ENCODE results near the gene HECW1.

HECW1 gene

DNA sequence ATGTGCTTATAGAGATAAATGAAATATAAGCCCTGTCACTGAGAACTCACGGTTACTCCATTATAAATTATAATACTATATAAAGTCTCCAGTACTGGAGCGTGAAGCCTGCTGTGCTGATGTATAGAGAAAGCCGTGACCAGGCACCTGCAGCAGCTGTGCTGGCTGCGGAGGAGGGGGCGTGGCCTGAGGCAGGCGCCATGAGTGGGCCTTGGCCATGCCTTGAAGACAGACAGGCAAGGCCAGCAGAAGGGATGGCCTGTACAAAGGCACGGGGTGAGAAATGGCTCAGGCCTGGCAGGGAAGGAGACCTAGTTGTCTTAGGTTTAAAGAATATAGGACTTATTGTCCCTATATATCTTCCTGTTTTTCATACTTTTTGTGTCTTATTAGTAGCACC is 251.9 kb downstream of the HECW1 start:
- no peak for DNase-seq (ENCODE audit: low read depth, low spot score)

DNA sequence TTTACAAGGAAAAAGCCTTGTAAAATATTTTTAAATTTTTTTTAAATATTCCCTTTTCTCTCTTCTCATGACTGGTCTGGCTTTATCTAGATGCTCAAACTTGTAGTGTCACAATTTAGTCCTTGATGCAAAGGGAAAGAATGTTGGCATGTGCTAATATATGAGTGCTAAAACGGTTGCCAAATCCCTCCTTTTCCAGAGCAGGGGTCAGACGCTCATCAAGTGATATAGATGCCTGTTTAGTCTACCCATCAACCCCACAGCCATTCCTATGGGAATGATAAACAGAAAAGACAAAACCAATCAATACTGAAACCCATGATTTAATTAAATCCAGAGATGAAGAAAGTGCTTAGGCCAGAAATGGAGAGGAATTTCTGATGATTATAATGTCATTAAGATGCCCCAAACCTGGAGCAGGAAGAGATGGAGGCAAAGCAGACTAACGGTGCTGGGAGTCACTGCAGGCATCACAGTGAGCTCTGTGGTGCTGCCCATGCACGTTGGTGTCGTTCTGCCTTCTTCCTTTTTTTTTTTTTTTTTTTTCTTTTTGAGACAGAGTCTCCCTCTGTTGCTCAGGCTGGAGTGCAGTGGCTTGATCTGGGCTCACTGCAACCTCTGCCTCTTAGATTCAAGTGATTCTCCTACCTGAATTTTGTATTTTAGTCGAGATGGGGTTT is 260.4 kb downstream of the HECW1 start:
- no peak for DNase-seq (ENCODE audit: low read depth, low spot score)

DNA sequence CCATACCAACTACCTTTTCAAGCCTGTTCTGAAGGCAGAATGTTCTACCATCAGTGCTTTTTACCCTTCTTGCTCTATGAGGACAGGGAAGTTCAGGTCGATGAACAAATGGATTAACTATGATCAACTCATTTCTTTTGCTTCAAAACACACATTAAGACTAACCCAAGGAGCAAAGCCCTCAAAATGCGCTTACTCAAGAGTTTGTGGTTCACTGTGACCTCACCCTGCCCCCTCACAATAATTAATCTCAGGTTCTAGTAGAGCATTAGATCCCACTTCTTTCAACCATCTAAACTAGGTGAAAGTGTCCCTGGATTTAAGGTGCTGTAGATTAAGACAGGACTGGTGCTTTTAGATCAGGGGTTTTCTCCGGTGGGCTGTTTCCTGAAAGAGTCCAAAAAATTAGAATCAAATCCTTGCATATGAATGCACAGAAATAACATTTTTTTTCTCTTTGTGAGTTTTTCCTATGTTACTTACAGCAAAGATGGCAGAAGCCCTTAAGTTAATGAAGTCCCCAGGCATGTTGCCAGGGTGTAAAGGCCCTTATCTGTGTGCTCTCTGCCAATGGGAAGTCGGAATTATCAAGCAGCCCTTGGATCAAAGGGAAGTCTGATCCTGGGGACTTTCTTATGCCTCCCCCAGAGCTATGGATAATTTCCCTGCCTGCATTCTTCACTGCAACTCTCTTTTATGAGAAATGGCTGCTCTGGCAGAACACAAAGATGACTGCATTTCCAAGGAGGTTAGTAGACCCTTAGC is 264.9 kb downstream of the HECW1 start:
- no peak for DNase-seq (ENCODE audit: low read depth, low spot score)

DNA sequence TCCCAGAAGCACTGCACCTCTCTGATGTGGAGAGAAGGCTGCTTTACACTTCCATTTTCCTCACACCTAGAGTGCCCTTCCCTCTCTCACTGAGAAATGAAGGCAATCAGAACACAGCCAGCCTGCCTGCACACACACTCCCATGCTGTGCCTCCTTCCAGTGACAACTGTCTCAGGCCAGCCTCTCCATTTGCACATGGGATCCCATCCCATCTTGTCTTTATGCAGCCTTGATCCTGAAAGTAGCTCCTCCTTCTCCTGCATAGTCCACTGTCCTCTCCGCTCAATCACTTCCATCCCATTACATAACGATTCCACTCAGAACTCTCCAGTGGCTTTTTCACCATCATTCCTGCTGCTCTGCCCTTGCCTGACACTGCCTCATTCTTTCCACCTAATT is 266.8 kb downstream of the HECW1 start:
- no peak for DNase-seq (ENCODE audit: low read depth, low spot score)

DNA sequence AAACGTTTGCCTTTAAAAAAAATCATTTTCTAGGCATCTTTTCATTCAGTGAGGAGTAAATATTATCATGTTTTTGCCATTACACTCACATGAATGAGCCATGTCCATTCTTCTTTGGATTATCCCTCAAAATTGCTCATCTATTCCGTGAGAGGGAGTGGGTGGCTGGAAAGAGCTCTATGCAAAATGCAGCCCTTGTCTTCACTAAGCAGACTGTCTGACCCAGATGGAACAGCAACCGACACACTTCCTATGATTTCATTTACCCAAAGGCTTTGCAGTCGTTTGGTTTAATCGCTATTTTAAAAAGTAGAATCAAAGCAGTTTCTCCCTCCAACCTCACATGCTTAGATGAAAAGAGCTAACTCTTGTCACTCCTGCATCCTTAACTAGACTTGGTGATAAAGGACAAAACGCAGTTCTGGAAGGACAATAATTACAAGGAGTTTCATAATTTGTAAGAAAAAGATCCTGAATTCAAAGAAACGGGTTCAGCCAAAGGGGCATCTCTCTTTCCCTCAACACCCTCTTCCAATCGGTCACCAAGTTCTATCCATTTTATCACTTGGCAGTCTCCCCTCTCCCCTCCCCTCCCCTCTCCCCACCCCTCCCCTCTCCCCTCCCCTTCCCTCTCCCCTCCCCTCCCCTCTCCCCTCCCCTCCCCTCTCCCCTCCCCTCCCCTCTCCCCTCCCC is 272.3 kb downstream of the HECW1 start:
- no peak for DNase-seq (ENCODE audit: low read depth, low spot score)

DNA sequence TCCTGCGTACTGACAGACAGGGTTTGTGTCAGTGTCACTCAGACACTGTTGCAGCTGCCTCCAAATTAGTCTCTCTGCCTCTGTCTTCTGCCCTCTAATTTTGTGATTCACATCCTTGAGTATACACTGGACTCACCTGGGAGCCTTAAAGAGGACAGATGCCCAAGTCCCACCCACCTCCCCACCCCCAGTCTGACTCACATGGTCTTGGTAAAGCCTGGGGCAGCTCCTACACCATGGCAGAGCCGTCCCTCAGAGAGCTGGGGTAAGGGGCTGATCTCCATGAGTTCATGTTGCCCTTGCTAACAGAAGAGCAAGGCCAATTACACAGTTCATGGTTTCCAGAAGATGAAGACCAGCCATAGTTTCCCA is 272.8 kb downstream of the HECW1 start:
- DNase-seq (ENCODE audit: low read depth, low spot score) = no peak

DNA sequence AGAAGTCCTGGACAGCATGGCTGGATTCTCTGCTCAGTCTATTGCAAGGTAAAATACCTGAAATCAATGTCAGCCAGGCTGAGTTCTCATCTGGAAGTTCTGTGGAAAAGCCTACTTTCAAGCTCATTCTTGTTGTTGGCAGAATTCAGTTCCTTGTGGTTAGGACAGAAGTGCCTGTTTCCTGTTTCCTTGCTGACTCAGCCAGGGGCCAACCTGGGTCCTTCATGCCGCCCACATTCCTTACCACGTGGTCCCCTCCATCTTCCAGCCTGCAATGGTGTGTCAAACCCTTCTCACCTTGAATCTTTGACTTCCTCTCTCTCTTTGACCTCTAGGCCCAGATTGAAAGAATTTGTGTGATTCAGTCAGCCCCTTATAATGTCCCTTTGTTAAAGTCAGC is 273.4 kb downstream of the HECW1 start:
- no peak for DNase-seq (ENCODE audit: low read depth, low spot score)

DNA sequence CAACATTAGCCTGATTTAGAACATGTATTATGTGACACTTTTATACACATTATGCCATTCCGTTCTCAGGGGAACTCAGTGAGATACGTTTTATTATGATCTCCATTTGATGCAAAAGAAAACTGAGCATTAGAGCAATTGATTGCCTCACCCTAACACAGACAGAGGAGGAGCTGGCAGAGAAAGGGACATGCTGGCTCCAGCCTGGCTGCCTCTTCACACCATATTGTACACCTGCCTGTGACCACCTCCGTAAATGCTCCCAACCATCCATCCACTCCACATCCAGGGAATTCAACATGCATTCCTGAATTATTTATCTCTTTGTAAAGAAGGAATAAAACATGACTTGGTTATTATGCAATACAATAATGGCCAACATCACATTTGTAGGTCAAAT is 275.5 kb downstream of the HECW1 start:
- no peak for DNase-seq (ENCODE audit: low read depth, low spot score)

DNA sequence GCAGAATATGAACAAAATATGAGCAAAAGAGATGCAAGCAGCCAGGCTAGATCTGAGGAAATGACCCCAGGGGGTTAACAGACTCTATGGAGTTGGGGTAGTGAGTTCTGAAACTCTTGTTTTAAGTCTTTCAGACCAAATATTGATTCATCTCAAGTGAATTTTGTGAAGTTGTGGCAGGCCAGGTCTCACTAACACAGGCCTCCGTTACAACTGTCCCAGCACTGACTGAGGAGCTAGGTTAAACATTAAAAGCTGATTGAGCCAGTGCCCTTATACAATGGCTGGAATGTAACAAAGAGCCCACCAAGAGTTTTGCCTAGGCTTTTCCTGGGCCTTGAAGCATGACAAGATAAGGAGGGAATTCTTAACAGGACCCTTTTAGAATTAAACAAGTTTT is 278.1 kb downstream of the HECW1 start:
- DNase-seq (ENCODE audit: low read depth, low spot score) = no peak

DNA sequence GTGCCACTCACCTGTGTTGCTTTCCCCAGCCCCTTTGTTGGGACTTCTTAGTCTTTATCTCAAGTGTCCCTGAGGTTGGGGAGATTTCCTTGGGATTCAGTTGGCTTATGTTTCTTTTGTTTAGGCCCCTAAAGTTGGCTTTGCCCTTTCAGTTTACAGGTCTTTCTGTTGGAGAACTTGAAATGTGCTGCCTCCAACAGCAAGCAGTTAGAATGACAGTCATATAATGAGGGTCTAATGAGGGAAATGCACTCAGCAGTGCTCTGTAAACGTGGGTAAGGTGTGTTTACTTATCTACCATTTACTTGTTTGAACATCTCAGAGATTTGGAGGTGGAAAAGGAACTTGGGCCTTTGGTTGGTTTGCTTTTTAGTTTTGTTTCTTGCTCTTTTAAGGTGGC is 279.1 kb downstream of the HECW1 start:
- no peak for DNase-seq (ENCODE audit: low read depth, low spot score)

DNA sequence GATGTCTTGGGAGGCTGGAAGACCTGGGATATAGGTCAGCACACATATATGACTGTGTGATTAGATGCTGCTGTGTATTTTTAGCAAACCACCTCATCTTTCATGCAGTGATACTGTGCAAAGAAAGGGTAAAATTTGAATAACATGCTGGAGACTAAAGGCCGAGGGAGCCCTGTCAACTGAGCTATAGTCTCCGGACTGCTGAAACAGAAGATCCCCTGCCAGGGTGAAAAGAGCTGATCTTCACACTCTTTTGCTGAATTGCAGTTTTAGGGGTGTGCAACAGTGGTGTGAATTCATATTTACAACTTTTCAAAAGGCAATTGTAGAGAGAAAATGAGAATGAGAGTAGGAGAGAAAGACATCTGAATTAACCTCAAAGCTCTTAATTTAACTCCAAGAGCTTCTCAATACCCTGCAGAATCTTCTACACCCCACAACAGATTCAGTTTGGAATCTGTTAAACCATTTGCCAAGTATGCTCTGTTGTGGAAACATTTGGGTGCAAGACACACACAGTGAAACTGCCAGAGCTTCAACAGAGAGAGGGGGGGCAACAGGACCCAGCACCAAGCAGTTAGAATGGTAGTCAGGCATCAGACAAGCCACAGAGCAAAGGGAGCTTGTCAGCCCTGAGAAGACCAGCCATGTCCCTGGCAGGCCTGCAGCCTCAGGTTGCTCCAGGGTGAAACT is 280.3 kb downstream of the HECW1 start:
- no peak for DNase-seq (ENCODE audit: low read depth, low spot score)

DNA sequence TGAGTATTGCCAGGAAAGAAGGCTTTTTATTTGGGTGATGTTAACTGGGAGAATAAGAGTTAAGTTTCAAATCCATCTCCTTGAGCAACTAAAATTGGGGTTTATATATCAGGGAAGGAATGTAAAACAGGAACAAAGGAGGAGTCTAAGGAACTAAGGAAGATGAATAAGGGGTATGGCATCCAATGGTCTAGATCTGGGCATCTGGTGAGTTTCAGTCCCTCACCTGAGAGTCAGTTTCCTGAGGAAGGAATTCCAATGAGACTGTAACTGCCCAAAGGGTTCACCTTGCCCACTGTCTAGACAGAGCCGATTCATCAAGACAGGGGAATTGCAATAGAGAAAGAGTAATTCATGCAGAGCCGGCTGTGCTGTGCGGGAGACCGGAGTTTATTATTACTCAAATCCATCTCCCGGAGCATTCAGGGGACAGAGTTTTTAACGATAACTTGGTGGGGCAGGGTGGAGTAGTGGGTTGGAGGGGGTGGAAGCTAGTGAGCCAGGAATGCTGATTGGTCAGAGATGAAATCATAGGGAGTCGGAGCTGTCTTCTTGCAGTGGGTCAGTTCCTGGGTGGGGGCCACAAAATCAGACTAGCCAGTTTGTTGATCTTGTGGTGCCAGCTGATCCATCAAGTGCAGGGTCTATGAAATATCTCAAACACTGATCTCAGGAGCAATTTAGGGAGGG is 282.1 kb downstream of the HECW1 start:
- DNase-seq (ENCODE audit: low read depth, low spot score) = no peak

DNA sequence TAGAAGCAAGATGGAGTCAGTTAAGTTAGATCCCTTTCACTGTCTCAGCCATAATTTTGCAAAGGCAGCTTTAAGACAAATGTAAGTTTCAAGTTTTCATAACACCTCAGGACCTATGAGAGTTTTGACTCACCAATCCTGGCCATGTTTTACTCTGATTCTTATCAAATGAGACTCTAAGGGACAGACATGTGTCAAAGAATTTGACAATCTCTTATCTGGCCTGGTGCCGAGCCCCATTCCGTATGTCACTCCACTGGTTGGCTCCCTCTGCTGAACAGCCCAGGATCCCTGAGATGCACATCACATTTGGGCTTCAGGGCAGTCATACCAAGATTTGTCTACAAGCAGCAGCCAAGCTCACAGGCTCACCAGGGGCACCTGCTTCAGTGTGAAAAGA is 282.9 kb downstream of the HECW1 start:
- DNase-seq (ENCODE audit: low read depth, low spot score) = no peak

DNA sequence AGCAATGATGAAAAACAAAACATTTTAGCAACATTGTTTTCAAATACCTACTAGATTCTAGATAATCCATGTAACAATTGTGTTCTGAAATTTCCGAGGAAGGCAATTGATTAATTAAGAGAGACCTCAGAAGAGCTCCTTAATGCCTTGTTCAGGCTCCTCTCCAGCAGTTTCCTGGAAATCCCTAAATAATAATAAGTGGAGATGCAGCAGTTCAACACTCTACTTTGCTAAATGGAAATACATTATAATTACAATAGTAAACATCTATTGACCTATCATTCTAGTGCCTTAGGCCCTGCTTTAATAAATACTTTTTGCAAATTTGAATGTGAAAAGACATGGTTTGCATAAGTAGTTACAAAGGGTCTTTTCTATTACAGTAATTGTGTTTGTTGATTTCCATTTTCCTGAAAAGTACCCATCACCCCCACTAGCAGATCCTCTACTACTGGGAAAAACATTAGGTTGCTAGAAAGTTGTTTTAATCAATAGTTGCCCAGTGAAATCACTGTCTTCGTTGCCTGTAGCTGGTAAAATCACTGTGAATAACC is 283.8 kb downstream of the HECW1 start:
- no peak for DNase-seq (ENCODE audit: low read depth, low spot score)

DNA sequence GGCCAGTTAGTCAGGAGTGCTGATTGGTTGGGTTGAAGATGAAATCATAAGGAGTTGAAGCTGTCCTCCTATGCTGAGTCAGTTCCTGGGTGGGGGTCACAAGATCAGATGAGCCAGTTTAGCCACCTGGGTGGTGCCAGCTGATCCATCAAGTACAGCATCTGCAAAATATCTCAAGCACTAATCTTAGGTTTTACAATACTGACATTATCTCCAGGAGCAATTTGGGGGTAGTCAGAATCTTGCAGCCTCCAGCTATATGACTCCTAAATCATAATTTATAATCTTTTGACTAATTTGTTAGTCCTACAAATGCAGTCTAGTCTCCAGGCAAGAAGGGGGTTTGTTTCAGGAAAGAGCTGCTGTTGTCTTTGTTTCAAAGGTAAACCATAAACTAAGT is 286.4 kb downstream of the HECW1 start:
- no peak for DNase-seq (ENCODE audit: low read depth, low spot score)

DNA sequence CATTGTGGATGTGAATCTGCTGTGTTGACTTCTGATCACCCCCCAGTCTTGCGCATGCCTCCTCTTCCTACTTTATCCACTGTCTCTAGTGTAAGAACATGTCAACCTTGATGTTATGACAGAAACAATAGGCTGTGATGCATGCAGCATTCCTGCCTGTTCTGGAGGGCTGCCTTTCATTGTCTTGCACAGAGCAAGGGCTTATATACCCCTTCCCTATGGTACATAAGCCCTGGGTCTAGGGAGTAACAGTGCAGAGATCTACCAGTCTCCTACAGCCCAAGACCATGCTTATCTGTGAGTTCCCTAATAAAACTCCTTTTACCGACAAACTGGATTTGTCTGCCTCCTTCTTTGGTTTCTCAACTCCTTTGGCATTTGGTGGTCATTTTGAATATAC is 293.5 kb downstream of the HECW1 start:
- DNase-seq (ENCODE audit: low read depth, low spot score) = no peak

DNA sequence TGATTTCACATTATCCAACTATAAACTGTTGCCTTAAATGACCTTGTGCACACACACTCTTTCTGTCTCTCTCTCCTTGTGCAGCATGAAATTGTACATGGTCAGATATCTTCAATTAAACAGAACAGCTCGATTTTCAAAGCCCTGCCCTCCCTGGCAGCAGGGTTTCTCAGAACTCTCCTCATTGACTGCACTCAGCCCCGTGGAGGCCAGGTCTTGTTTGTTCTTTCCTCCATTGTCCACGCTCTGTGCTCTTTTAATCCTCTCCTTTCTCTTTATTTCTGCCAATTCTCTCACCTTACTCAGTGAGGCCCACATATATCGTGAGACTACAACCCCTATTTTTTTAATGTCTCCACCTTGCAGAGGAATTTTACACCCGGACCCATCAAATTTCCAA is 294.5 kb downstream of the HECW1 start:
- no peak for DNase-seq (ENCODE audit: low read depth, low spot score)

DNA sequence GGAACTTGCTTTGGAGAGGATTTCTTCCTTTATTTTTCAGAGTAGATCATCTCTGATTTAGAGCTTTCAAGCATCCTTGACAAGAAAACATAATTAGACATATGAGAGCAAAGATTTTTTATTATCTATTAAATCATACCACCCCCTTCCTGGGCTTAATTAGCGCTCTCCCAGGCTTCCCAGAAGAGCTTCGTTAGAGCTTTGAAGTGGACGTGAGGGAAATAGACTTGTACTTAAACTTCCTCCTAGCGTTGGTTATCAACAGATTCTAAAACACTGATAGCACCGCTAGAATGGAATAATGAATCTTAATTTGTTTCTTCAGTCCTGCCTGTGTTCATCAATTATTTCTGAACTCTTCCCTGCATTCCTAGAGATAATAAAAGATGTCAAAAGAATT is 296.5 kb downstream of the HECW1 start:
- DNase-seq (ENCODE audit: low read depth, low spot score) = no peak

DNA sequence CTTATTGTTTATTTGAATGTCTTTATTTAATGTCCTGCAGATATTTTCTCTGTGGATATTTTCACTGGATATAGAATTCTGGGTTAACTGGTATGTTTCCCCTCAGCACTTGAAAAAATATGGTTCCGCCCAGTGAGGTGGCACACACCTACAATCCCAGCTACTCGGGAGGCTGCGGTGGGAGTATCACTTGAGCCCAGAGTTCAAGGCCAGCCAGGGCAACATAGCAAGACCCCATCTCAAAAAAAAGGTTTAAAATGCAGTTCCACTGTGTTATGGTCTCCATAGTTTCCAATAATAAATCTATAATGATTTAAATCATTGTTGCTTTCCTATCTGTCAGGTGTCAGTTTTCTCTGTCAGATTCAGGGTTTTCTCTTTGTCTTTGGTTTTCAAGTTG is 305.0 kb downstream of the HECW1 start:
- DNase-seq (ENCODE audit: low read depth, low spot score) = no peak

DNA sequence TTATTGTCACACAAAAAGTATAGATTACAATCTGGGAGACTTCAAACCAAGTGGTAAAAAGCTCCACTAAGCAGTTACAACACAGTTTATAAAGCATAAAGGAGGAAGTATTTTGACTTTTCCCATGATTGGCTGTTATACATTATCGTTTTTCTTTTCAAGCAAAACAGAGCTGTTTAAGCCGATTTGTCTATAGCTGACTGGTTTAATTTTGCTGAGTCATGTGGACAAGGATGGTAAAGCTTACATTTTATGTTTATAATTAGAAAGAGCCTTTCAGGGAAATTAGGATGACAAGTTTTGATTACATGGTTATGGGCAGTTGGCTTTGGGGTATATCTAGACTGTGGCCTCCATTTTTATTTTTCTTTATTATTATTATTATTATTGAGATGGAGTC is 318.0 kb downstream of the HECW1 start:
- no peak for DNase-seq (ENCODE audit: low read depth, low spot score)

DNA sequence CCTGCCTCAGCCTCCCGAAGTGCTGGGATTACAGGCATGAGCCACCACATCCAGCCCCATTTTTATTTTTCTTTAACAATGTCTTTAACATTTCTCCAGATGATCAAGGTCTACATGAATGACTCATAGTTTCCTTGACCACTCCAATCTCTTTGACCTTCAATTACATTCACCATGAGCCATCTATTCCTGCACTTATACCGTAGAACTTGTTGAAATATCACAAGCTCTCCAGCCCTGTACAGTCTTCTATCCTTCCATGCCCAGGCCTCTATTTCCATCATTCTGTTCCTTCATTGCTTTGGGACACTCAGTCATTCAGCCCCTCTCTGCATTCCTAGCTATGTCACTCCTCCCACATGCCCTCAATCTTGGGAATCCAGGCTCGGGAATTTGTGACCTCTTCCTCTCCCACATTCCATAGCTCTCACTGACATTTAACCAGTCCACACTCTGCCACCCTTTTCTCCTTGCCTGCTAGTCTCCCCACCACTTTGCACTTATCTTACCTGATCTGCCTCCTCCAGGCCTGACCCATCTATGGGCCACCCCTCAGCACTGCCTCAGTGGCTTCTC is 318.7 kb downstream of the HECW1 start:
- DNase-seq (ENCODE audit: low read depth, low spot score) = no peak

Data from activated CD4-positive, CD25-positive, alpha-beta regulatory T cell treated with anti-CD3 and anti-CD28 coated beads, Interleukin-2, amount 50 U/mL, for 16 hours (primary cell).